ENCODE data around the gene SH3GLB2.

GRCh38 chr9:129063061-129063460 is 34.9 kb upstream of the SH3GLB2 start:
- TF ChIP-seq, protein P1, sequence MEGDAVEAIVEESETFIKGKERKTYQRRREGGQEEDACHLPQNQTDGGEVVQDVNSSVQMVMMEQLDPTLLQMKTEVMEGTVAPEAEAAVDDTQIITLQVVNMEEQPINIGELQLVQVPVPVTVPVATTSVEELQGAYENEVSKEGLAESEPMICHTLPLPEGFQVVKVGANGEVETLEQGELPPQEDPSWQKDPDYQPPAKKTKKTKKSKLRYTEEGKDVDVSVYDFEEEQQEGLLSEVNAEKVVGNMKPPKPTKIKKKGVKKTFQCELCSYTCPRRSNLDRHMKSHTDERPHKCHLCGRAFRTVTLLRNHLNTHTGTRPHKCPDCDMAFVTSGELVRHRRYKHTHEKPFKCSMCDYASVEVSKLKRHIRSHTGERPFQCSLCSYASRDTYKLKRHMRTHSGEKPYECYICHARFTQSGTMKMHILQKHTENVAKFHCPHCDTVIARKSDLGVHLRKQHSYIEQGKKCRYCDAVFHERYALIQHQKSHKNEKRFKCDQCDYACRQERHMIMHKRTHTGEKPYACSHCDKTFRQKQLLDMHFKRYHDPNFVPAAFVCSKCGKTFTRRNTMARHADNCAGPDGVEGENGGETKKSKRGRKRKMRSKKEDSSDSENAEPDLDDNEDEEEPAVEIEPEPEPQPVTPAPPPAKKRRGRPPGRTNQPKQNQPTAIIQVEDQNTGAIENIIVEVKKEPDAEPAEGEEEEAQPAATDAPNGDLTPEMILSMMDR (IDR thresholded peaks at IDR 0.05): no peak
- no peak for TF ChIP-seq POLR2A (IDR thresholded peaks at IDR 0.05)
